GM21390 (cell line): ENCODE measurements around the gene RNF130.

ENCODE experiments used
- ATAC-seq: cut with Tn5 transposase; IDR thresholded peaks from one replicate; pipeline ENCODE4 v1.9.1; 2021; ENCODE audit not compliant: unreplicated experiment

RNF130 gene

DNA sequence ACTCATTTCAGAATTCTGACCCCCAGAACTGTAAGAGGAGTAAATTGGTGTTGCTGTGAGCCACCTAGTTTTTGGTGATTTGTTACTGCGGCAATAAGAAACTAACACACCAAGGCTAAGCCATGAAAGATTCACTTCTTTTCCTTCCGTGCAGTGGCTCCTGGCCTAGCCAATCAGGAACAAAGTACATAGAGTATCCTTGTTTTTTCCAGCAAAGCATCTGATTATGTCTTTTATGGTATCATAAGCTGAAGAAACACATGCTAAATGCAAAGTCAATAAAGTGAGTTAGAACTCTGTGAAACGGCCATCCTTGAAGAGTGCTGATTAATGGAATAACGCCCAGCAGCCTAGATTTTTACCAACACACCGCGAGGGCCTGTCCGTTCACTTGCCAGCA is 11.4 kb downstream of the RNF130 start:
- no peak for ATAC-seq

DNA sequence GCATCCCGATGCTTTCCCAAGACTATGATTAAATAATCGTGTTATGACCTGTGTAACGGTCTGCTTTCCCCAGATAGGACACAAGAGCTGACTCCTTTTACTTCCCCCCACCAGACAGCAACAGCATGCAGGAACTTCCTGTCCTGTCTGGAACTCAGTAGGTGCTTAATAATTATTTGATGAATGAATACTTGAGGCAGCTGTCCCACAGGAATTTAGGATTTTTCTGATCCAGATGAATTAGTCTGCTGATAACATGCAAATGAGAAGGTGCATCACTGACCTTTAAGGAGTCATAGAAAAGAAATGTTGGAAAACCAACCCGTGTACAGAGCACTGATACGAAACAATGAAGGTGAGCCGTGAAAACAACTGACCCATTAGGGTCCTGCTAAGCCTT is 12.2 kb downstream of the RNF130 start:
- ATAC-seq = no peak

DNA sequence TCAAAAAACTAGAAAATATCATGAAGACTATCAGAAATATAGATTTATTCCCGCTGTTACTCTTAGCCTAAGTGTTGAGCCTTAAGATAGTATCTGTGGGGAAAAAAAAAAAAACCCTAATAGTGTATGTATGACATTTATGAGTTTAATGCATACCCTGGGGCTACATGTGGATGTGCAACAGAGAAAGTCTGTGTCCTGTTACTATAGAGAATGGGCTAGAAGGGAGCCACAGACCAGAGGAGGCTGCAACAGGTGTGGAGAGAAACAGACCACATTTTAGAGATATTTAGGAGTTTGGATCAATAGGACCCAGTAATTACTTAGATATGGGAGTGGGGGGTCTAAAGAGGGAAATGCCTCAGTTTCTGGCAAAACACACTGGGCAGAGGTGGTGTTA is 15.4 kb downstream of the RNF130 start:
- no peak for ATAC-seq

DNA sequence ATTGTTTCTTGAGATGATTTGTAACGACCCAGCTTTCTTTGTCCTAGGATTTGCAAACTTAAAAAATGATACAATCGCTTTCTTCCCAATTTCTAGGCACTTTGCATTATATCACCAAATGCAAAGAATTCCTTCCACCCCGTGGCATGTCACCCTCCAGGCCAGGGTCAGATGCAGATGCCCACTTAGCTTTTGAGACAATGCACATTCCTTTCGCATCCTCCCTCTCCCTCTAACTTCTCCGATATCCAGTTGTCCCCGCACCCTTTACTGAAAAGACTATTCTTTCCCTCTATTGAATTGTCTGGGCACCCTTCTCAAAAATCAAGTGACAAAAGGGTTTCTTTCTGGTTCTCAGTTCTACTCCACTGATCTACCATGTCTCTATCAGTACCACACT is 17.3 kb downstream of the RNF130 start:
- ATAC-seq = no peak

DNA sequence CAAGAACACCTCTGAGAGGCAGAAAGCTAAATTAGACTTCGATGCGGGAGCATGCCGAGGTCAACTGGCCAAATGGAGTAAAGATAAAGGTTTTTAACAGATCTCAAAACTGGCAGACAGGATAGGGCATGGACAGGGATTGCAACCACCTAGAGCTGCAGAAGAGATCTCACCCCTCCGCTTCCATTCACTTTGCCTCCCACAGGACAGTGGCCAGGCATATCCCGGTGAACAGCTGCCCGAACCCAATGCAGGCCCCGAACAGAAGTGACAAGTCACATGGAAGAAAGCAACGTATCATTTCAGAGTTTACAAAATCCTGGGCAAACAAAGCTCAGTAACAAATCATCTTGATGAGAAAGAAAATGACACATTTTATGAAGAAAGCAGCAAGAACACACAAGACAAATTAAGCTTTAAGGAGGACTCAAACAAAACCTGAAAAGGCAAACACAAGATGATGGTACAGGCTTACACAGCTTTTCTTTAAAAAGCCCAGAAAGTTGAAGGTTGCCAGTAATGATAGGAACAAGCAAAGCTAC is 18.4 kb downstream of the RNF130 start:
- ATAC-seq = no peak

DNA sequence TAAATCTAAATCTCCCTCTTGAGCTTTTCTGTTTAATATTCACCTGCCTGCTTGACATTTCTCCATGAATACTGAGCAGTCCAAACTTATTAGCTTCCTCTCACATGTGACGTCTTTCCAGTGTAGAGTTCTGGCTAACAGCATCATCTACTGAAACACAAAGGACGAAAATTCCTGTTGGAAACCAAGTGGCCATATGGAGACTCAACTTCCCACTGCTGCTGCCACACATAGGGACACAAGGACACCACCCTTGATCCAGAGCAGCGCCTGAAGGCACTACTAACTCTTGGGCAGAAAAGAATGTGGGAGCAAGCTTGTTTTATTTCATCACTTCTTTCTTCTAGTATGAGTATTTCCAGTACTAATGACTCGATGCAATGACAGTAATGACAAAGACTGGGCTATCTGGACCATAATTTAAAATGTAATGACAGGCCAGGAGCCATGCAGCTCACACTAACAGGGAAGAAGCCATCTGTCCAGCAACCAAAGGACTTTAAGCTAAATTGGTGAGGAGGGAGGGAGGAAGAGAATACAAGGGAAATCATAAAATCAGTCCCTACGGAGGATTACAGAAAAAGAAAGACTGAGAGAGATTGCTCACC is 19.2 kb downstream of the RNF130 start:
- no peak for ATAC-seq

DNA sequence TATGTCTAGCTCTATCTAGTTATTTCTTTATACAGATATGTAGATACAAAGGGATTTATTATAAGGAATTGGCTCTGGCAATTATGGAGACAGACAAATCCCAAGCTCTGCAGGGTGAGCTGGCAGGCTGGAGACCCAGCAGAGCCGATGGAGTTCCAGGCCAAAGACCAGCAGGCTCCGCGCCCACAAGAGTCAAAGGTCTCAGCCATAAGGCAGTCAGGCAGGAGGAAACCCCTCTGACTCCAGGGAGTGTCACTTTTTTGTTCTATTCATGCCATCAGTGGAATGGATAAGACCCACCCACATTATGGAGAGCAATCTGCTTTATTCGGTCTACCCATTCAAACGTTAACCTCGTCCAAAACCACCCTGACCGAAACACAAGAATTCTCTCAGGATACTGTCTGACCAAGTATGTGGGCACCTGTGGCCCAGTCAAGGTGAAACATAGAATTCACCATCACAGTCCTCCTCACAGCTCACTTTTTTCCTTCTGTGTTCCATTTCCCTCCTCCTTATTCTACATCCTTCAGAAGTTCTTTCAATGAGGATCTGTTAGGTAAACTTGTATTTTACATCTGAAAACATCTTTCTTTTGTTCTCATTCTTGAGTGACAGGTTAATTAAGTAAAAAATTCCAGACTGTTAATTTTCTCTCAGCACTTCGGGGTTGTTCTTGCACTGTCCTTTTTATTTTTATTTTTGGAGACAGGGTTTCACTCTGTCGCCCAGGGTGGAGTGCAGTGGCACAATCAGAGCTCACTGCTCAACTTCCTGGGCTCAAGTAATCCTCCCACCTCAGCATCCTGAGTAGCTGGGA is 21.2 kb downstream of the RNF130 start:
- ATAC-seq = no peak

DNA sequence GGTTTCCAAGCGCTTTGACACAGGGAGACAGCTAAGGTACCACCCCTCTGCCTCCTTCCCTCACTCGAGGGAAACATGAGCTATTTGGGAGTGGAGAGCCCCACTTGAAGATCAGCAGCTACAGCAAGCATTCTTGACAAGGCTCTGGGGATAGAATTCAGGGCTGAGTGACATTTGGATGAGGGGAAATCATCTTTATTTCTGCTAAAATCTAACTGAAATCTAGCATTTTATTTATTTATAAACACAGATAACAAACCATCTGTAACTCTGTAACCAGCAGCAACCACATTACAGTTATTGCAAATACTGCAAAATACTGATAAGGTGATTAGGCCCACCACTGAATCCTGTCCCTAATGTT is 22.4 kb downstream of the RNF130 start:
- ATAC-seq = no peak

DNA sequence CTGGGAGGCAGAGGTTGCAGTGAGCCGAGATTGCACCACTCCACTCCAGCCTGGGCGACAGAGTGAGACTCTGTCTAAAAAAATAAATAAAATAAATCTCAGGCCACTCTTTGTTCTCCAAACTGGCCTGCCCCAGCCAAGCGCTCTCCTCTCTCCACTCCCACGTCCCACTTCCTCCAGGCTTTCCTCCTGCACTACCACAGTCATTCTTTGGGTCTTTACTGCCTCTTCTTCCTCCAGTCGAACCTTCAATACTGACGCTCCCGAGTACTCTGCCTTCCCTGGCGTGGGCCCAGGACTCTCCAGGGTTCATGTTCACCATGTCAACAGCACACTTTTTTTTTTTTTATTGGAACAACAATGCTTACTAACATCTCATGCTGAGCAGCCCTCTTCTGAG is 23.9 kb downstream of the RNF130 start:
- ATAC-seq = no peak

DNA sequence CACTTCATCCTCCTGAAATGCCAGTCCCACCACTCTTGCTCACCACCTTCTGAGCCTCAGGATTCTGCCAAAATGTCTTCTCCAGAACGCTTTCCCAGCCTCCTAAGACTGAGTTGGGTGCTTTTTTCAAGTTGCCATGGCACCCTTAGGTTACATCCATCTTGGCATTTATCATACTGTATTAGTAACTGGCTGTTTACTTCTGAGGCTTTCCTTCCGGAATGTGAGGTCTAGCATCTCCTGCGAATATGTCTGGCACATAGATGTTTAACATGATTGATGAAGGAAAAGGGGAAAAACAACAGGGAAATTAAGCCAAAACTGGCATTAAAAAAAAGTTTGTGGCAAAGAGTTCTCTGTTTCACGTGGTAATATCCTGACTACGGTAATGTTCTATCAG is 24.9 kb downstream of the RNF130 start:
- ATAC-seq = no peak

DNA sequence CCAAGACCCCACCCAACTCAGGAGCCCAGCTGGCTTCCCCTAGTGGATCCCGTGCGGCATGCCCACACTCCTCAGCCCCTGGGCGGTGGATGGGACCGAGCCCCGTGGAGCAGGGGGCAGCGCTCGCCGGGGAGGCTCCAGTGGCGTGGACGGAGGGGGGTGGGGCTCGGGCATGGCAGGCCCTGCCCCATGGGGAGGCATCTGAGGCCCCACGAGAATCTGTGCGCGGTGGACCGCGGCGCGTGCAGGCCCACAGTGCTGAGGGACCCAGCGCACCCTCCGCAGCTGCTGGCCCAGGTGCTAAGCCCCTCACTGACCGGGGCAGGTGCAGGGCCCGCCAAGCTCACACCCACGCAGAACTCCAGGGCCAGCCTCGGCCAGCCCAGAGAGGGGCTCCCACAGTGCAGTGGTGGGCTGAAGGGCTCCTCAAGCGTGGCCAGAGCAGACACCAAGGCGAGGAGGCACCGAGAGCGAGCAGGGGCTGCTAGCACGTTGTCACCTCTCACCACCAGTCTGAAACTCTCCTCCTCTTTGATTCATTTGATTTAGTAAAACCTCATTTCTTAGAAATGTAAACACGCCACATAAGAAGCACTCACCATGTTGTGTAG is 25.6 kb downstream of the RNF130 start:
- ATAC-seq = no peak

DNA sequence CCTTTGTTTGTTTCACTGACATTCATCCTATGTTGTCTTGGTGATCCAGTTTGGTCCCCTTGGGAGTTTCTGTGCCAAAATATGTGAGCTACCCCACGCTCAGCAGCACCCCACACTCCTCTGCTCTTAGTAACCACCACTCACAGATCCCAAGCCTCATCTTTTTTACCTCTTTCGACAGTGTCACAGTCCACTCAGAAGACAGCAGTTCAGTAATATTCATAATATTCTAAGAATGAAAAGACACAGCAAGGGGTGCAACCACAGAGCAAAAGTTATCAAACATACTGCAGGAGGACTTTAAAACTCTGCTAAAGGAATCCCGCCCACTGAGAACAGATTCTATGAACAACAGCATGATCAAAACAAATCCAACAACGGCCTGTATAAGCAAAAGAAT is 28.2 kb downstream of the RNF130 start:
- ATAC-seq = no peak

DNA sequence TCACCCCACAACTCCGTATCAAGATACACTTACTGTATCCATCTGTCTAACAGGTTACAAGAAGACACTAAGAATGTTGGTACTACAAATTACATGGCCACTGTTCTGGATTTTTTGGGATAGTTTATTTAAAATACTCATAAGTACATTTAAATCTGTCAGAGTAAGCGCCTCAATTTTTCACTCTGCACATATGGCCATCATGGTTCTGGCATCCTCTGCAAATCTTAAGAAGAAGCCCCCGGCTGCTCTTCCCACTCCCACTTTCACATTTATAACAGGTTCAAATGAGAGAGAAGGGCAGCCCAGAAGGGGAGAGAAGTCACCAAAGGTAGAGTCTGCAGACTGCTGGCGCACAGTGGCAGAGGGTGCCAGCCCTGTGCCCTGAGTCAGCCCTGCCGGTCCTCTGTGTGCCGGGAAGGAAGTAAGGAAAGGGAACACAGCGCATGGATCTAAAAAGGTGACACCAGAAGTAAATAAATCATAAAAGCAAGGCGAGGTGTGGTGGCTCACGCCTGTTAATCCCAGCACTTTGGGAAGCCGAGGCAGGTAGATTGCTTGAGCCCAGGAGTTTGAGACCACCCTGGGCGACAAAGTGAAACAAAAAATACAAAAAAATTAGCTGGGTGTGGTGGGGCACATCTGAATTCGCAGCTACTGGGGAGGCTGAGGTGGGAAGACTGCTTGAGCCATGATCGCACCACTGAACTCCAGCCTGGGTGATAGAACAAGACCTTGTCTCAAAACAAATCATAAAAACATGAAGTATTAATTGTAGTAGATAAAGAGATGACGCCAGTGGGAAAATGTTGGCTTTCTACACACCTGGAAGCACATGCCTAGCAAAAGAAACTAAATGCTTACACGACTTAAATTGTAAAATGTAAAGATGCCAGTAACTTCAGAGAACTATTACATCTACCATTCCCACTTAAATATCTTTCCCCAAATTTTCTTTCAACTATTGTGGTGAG is 30.0 kb downstream of the RNF130 start:
- ATAC-seq = no peak

DNA sequence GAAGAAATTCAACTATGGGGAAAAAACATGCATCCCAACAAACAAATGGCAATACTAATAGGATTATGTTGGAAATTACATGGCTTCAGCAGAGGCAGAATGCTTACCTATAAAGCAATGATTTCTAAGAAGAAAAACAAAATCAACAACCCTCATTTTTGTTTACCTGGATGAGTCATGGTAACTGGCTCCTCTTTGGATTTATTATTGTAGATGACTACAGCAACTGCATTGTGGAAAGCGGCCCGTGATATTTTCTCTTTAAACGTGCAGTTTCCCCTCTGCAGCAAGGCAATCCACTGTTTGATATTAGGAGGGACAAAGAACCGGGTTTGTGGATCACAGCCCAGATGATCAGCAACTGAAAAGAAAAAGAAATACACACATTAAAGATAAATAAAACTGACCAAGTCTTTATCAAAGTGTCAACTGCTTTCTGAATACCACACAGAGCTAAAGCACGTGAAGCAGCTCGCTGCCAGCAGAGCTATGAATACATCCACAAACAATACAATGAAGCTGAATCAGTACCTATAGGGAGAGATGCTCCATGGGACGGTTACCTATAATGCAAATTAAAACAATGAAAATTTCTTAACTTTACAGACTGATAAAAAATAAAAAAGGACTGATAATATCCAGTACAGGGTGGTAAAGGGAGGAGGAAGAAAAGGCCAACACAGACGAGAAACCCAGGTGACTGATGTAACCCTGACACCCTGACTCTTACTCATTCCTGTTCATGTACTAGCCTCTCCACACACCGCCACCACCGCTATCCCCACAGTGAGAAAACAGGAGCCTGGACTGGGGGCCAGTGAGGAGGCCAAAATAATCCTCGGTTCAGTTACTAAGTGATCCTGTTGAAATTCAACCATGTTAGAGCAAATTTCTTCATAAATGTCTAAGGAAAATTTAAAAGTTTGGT is 31.0 kb downstream of the RNF130 start:
- no peak for ATAC-seq

DNA sequence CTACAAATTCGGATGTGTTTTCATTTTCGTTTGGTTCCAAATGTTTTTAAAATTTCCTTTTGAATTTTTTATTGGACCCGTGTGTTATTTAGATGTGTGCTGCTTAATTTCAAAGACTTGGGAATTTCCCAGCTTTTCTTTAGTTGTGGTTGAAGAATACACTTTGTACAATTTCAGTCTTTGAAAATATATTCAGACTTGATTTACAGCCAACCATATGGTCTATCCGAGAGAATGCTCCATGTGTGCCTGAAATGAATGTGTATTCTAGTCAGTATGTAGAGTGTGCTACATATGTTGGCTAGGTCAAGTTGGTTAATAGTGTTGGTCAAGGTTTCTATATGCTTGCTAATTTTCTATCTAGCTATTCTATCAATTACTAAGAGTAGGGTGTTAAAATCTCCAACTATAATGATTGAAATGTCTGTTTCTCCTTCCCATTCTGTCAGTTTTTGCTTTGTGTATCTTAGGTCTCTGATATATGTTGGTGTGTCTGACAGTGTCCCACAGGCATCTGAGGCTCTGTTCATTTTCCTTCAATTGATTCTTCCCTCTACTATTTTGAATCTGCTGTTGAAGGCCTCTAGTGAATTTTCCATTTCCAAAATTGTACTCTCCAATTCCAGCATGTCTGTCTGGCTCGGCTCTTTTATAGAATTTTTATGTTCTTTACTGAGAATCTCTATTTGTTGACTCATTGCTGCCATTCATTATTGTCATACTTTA is 36.2 kb downstream of the RNF130 start:
- no peak for ATAC-seq

DNA sequence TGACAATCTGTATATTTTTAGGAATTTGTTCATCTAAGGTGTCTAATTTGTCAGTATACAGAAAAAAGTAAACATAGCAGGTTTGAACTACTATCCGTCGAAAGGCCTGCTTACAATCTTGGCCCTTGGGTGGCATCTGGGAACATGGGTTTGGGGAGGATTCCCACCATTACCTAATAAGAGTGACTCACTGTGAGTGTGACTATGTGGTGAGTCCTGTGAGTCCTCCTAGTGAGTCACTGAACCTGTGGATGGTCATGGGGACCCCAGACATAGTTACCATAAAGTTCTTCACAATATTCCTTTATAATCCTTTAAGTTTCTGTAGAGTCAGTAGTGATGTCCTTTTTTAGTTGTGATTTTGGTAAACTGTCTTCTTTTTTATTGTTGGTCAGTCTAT is 37.0 kb downstream of the RNF130 start:
- ATAC-seq = no peak

DNA sequence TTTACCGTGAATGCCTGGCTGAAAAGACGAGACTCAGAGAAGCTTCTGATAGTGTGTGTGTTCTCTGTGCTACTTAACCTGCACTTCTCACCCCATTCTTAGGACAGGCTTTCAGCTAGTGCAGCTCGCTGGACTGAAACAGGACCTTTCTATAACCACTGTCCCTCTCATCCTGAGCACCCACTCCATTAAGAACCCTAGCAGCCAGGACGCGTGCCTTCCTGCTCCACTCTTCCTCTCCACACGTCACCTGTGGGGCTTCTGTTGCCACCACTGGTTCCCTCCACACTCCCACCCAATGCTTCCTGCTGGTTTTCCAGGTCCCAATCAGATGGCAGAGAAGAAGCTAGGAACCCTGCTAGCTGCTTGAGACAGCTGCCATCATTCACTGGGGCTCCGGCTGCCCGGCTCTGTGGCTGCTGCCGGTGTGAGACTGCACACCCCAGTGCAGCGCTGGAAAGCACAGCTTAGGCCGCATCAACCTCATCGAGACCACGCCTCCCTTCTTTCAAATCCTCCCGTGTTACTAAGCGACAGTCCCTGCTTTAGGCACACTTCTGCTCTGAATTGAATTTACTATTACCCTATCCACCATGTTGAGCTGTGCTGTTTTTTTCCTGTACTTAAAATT is 44.0 kb downstream of the RNF130 start:
- ATAC-seq = no peak

DNA sequence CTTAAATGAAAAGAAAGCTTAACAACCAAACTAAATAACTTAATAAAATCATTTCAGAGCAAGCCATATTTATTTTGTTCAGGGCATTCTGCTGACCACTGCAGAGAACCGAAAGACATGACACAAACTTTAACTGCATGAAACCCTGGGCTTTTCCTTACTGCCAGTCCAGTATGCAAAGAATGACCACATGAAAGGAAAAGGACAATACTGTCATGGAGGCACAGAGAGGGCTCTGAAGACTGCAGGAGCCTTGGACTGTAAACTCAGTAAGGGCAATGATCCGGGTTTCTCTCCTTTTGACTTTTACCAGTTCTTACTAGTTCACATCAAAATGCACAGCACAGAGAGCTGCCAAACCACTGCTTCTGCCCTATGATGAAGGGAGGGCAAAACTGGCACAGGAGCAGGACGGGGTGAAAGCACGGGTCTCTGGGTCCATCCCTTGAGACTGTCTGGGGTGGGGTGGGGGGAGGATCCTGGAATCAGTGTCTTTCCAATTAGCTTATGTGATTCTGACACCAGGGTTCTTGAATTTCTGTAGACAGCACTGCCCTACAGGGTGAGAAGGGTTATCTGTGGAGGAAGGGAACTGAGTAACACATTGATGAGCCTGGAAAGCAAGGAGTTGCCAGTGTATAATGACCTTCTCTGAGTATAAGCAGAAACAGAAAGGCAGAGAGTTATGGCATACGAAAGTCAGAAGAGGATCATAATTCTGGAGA is 44.7 kb downstream of the RNF130 start:
- ATAC-seq = no peak
